Neural progenitor cell (in vitro differentiated cells): ENCODE measurements around the gene OR6S1. TPM values are rescaled to one million over a fixed set of nuclear protein-coding genes. Genes with fewer than 3 reads are reported as not detected.
A peak's percentile ranks its signal among the peaks of the same experiment; 100 is the strongest.
"Not testable (repeated sequence)": the region's sequence is repeated elsewhere in the genome, so short reads cannot be mapped to it uniquely, and the experiment has no call there.

Experiments used
- DNase-seq: peaks from one replicate; pipeline ENCODE4 v3.0.0-alpha.2; 2016; ENCODE audit warnings: low spot score
- H2AFZ ChIP-seq: fragments of 200-600 bp; sonication (generic); replicated peaks from 2 replicates; pipeline ENCODE4 v1.6.1; 2016; ENCODE audit warnings: antibody characterized with exemption
- H3F3A ChIP-seq: fragments of 200-600 bp; sonication (generic); 2 replicates; pipeline ENCODE4 v1.6.1; 2016; ENCODE audit warnings: antibody characterized with exemption, low read depth
- H3K27ac ChIP-seq: fragments of 200-600 bp; sonication (generic); 2 replicates; pipeline ENCODE4 v1.5.1; 2016; ENCODE audit warnings: mild to moderate bottlenecking
- H3K27me3 ChIP-seq: fragments of 200-600 bp; sonication (generic); 2 replicates; pipeline ENCODE4 v1.6.1; 2016; ENCODE audit warnings: mild to moderate bottlenecking, moderate library complexity
- H3K36me3 ChIP-seq: fragments of 200-600 bp; sonication (generic); 2 replicates; pipeline ENCODE4 v1.5.1; 2016
- H3K4me1 ChIP-seq: fragments of 200-600 bp; sonication (generic); 2 replicates; pipeline ENCODE4 v1.6.1; 2016; ENCODE audit warnings: mixed run types
- H3K4me2 ChIP-seq: fragments of 200-600 bp; sonication (generic); 2 replicates; pipeline ENCODE4 v1.6.1; 2016
- H3K4me3 ChIP-seq: fragments of 200-600 bp; sonication (generic); 2 replicates; pipeline ENCODE4 v1.5.1; 2016
- H3K79me2 ChIP-seq: fragments of 200-600 bp; sonication (generic); 2 replicates; pipeline ENCODE4 v1.6.1; 2016; ENCODE audit warnings: low read depth
- H3K9ac ChIP-seq: fragments of 200-600 bp; sonication (generic); 2 replicates; pipeline ENCODE4 v1.6.1; 2016
- H3K9me3 ChIP-seq: fragments of 200-600 bp; sonication (generic); 2 replicates; pipeline ENCODE4 v1.5.1; 2016; ENCODE audit warnings: low read depth
- H4K20me1 ChIP-seq: fragments of 200-600 bp; sonication (generic); 2 replicates; pipeline ENCODE4 v1.6.1; 2016; ENCODE audit warnings: low read depth
- H3K27ac Mint-ChIP-seq: 3 replicates; pipeline ENCODE4 v1.8.0; 2021; ENCODE audit warnings: mixed read lengths
- H3K27me3 Mint-ChIP-seq: 2 replicates; pipeline ENCODE4 v1.8.0; 2022; ENCODE audit warnings: low read depth, mild to moderate bottlenecking, inconsistent platforms, moderate library complexity, mixed read lengths; ENCODE audit not compliant: insufficient read depth
- H3K36me3 Mint-ChIP-seq: 3 replicates; pipeline ENCODE4 v1.8.0; 2021; ENCODE audit warnings: mixed read lengths
- H3K4me1 Mint-ChIP-seq: 3 replicates; pipeline ENCODE4 v1.8.0; 2021; ENCODE audit warnings: mixed read lengths
- H3K4me3 Mint-ChIP-seq: 3 replicates; pipeline ENCODE4 v1.8.0; 2021; ENCODE audit warnings: mild to moderate bottlenecking, moderate library complexity, mixed read lengths
- H3K9me3 Mint-ChIP-seq: 3 replicates; pipeline ENCODE4 v1.8.0; 2020; ENCODE audit warnings: mixed read lengths
- EZH2 ChIP-seq: fragments of 200-600 bp; sonication (generic); IDR thresholded peaks from 2 replicates; pipeline ENCODE4 v1.6.1; 2017; ENCODE audit warnings: antibody characterized with exemption, mild to moderate bottlenecking, moderate library complexity
- EZH2phosphoT487 ChIP-seq: fragments of 200-600 bp; sonication (generic); IDR thresholded peaks from 2 replicates; pipeline ENCODE4 v1.6.1; 2017; ENCODE audit warnings: antibody characterized with exemption
- total RNA-seq: library from RNA; depleted of rRNA; stranded (reverse); fragments of >200 nt; gene quantifications from 2 replicates; pipeline ENCODE4 v1.2.3, GENCODE V29; 2015; ENCODE audit warnings: low replicate concordance
- TF ChIP-seq, protein P1 (sequence below): fragments of 200-600 bp; sonication (generic); IDR thresholded peaks from 2 replicates; pipeline ENCODE4 v1.5.1; 2017; ENCODE audit warnings: antibody characterized with exemption, mild to moderate bottlenecking

The OR6S1 gene
- total RNA-seq, 1 donor from 2014 or later: not detected

DNA sequence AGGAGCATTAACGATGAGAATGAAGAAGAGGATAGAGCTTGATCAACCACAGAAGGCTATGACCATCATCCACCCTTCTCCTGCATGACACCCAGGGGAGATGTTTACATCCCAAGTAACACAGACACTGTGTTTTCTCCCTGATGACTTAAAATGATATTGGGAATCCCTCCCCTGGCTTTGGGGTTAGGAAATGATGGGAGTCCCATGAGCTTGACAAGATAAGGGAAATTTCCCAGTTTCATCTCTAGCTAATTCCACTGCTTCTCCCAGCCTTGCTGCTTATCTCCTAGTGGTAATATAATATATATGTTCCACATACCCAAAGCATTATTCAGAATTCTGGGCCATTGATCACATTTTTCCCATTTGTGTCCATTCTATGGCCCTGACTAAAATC, 4.0 kb upstream of the OR6S1 start:
- H3K27ac Mint-ChIP-seq: no peak overlapping the region
- H3K79me2 ChIP-seq: no peaks in the 10 kb centered on the region
- no peaks in the 10 kb centered on the region for H3K9me3 ChIP-seq
- H3K4me3 ChIP-seq: no peak overlapping the region
- H3K9ac ChIP-seq: no peak overlapping the region
- peaks cover 4% of the 10 kb centered on the region for H3K4me1 ChIP-seq
- TF ChIP-seq EZH2 (no peak), EZH2phosphoT487 (no peak)
- TF ChIP-seq, protein P1, sequence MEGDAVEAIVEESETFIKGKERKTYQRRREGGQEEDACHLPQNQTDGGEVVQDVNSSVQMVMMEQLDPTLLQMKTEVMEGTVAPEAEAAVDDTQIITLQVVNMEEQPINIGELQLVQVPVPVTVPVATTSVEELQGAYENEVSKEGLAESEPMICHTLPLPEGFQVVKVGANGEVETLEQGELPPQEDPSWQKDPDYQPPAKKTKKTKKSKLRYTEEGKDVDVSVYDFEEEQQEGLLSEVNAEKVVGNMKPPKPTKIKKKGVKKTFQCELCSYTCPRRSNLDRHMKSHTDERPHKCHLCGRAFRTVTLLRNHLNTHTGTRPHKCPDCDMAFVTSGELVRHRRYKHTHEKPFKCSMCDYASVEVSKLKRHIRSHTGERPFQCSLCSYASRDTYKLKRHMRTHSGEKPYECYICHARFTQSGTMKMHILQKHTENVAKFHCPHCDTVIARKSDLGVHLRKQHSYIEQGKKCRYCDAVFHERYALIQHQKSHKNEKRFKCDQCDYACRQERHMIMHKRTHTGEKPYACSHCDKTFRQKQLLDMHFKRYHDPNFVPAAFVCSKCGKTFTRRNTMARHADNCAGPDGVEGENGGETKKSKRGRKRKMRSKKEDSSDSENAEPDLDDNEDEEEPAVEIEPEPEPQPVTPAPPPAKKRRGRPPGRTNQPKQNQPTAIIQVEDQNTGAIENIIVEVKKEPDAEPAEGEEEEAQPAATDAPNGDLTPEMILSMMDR: no peak
- H4K20me1 ChIP-seq: no peaks in the 10 kb centered on the region
- DNase-seq: no peak
- H3K9me3 Mint-ChIP-seq: no peaks in the 10 kb centered on the region
- H3K27ac ChIP-seq: no peak overlapping the region
- no peaks in the 10 kb centered on the region for H3K36me3 ChIP-seq
- H3K4me2 ChIP-seq: no peak overlapping the region
- H3F3A ChIP-seq: no peaks in the 10 kb centered on the region
- H3K4me3 Mint-ChIP-seq: no peak overlapping the region
- no peak overlapping the region for H2AFZ ChIP-seq
- no peaks in the 10 kb centered on the region for H3K4me1 Mint-ChIP-seq
- H3K36me3 Mint-ChIP-seq: no peaks in the 10 kb centered on the region
- H3K27me3 ChIP-seq: peaks cover 15% of the 10 kb centered on the region
- peaks cover 10% of the 10 kb centered on the region for H3K27me3 Mint-ChIP-seq

DNA sequence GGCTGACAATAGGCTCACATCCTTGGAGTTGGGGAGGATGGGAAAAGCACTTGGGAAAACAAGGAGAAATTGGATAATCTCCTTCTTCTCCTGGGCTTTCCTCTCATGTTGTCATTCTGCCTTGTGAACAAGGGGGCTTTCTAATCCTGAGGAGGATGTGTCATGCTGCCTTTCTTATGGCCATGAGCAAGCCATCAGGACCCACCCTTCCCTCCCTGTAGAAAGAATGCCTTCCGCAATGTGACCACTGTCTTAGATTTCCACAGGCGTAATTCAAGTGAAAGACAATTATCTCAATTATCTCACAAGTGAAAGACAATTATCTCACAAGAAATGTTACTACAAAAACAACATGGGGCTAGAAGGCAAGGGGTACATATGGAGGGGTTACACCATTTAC, 3.0 kb upstream of the OR6S1 start:
- no peak overlapping the region for H2AFZ ChIP-seq
- no peak overlapping the region for H3K4me3 Mint-ChIP-seq
- no peaks in the 10 kb centered on the region for H3K4me1 Mint-ChIP-seq
- H3K9ac ChIP-seq: no peak overlapping the region
- H3K27ac ChIP-seq: no peak overlapping the region
- no peak overlapping the region for H3K4me2 ChIP-seq
- peaks cover 4% of the 10 kb centered on the region for H3K4me1 ChIP-seq
- H3K9me3 Mint-ChIP-seq: no peaks in the 10 kb centered on the region
- H3K9me3 ChIP-seq: no peaks in the 10 kb centered on the region
- H3F3A ChIP-seq: no peaks in the 10 kb centered on the region
- peaks cover 10% of the 10 kb centered on the region for H3K27me3 Mint-ChIP-seq
- no peak overlapping the region for H3K27ac Mint-ChIP-seq
- H3K4me3 ChIP-seq: no peak overlapping the region
- DNase-seq: no peak
- no peaks in the 10 kb centered on the region for H4K20me1 ChIP-seq
- no peaks in the 10 kb centered on the region for H3K79me2 ChIP-seq
- no peak for TF ChIP-seq EZH2
- TF ChIP-seq, protein P1: no peak
- TF ChIP-seq EZH2phosphoT487: no peak
- peaks cover 15% of the 10 kb centered on the region for H3K27me3 ChIP-seq
- H3K36me3 Mint-ChIP-seq: no peaks in the 10 kb centered on the region
- H3K36me3 ChIP-seq: no peaks in the 10 kb centered on the region

DNA sequence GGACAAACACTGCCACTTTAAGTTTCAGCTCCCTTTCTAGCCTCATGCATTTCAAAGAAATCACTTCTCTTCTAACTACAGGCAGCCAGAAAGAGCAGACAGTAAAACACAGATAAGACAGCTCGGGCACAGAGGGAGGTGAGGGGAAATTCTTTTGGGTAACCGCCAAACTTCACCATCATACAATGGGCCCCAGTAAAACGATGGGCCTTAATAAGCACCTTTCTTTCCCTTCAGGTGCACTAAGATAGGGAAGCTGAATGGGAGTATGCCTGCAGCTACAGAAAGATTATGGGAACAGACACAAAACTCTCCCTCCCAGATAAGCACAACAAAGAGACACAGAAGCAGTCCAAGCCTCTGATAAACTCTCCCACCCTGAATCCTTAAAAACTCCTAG, 1.3 kb upstream of the OR6S1 start:
- H3K79me2 ChIP-seq, H3K9me3 ChIP-seq, H3K27ac Mint-ChIP-seq, H3K27ac ChIP-seq, H3K4me3 ChIP-seq, H3K9me3 Mint-ChIP-seq, H3F3A ChIP-seq, H3K4me3 Mint-ChIP-seq, H3K4me2 ChIP-seq, H3K36me3 Mint-ChIP-seq, H4K20me1 ChIP-seq, H3K9ac ChIP-seq, H3K36me3 ChIP-seq, DNase-seq, H3K4me1 ChIP-seq, H3K4me1 Mint-ChIP-seq: not testable (repeated sequence)
- H2AFZ ChIP-seq: peak overlapping the region; percentile 34
- H3K27me3 ChIP-seq: peaks cover 26% of the 10 kb centered on the region
- H3K27me3 Mint-ChIP-seq: peaks cover 16% of the 10 kb centered on the region

DNA sequence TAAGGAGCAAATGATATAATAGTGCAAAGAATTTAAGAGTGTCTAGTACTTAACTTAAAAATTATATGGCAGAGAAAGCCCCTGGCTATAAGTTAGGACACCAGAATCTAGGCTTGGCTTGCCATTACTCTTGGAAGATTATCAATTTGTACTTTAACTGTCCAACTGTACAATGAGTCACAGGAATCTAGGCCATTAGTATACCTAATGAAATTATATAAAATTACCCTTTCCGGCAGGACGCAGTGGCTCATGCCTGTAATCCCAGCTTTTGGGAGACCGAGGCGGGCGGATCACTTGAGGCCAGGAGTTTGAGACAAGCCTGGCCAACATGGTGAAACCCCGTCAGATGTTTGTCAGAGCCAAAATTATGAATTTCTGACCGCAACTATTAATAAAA, 691 bp upstream of the OR6S1 start:
- Histone ChIP-seq H4K20me1 (no peaks in the 10 kb centered on the region), H3K4me3 (no peak overlapping the region), H3F3A (no peaks in the 10 kb centered on the region), H3K79me2 (no peaks in the 10 kb centered on the region), H3K4me1 (peaks cover 4% of the 10 kb centered on the region), H3K27ac (no peak overlapping the region), H3K27me3 (peaks cover 32% of the 10 kb centered on the region), H3K9me3 (no peaks in the 10 kb centered on the region), H3K36me3 (no peaks in the 10 kb centered on the region), H2AFZ (no peak overlapping the region), H3K9ac (no peak overlapping the region), H3K4me2 (no peak overlapping the region)
- TF ChIP-seq EZH2: no peak
- TF ChIP-seq, protein P1: no peak
- no peak for TF ChIP-seq EZH2phosphoT487
- Mint-ChIP-seq H3K4me3 (no peak overlapping the region), H3K9me3 (no peaks in the 10 kb centered on the region), H3K27ac (no peak overlapping the region), H3K36me3 (no peaks in the 10 kb centered on the region), H3K27me3 (peaks cover 14% of the 10 kb centered on the region), H3K4me1 (no peaks in the 10 kb centered on the region)
- DNase-seq: no peak
